Measurements from ENCODE around the gene PCNX2.

The PCNX2 gene

DNA sequence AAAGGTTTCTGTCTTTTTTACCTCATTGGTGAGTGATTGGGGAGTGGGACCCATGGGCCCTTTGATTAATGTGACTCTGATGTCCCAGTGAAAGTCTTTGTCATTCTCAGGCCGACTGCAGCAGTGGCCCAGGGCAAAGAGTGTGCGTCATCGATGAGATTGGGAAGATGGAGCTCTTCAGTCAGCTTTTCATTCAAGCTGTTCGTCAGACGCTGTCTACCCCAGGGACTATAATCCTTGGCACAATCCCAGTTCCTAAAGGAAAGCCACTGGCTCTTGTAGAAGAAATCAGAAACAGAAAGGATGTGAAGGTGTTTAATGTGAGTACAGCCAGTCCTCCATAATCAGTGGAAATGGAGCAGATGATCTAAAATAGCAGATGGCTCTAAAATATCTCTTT, 325.7 kb downstream of the PCNX2 start:
- H3K4me3 ChIP-seq (ENCODE audit: low read depth, low read length): no peak overlapping the region
- TF ChIP-seq, protein P1, sequence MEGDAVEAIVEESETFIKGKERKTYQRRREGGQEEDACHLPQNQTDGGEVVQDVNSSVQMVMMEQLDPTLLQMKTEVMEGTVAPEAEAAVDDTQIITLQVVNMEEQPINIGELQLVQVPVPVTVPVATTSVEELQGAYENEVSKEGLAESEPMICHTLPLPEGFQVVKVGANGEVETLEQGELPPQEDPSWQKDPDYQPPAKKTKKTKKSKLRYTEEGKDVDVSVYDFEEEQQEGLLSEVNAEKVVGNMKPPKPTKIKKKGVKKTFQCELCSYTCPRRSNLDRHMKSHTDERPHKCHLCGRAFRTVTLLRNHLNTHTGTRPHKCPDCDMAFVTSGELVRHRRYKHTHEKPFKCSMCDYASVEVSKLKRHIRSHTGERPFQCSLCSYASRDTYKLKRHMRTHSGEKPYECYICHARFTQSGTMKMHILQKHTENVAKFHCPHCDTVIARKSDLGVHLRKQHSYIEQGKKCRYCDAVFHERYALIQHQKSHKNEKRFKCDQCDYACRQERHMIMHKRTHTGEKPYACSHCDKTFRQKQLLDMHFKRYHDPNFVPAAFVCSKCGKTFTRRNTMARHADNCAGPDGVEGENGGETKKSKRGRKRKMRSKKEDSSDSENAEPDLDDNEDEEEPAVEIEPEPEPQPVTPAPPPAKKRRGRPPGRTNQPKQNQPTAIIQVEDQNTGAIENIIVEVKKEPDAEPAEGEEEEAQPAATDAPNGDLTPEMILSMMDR (IDR thresholded peaks at IDR 0.05; ENCODE audit: control insufficient read depth, extremely low read depth, insufficient read depth): no peak
- DNase-seq (ENCODE audit: low read depth): no peak

DNA sequence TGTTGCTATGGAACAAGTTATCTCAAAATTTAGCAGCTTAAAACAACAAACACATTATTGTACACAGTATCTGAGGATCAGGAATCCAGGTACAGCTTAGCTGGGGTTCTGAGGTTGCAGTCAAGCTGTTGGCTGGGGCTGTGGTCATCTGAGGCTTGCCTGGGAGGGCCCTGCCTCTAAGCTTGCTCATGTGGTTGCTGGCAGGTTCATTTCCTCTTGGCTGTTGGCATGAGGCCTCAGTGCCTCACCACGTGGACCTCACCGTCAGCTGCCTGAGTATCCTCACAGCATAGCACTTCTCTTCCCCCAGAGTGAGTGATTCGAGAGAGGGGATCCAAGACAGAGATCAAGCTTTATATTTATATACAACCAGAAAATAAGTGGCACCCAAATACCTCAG, 326.6 kb downstream of the PCNX2 start:
- TF ChIP-seq, protein P1 (IDR thresholded peaks at IDR 0.05; ENCODE audit: control insufficient read depth, extremely low read depth, insufficient read depth): no peak
- DNase-seq (ENCODE audit: low read depth): peak; percentile 27
- no peak overlapping the region for H3K4me3 ChIP-seq (ENCODE audit: low read depth, low read length)

DNA sequence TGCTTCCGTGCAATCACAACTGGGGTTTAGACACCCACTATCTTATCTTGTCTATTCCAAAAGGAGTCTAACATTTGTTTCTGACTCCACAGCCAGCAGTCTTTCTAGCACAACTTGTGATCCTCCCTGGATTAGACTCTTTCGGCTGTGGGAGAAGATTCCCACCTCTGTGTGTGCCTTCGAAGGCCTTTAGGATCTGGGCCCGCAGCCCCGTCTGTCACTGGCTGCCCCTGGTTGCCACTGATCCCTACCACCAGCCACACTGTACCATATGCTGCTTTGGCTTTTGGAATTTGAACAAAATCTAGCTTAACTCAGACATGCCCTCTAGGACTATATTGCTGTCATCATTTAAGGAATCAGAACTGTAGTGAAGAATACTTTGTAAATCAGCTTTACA, 327.1 kb downstream of the PCNX2 start:
- TF ChIP-seq, protein P1 (IDR thresholded peaks at IDR 0.05; ENCODE audit: control insufficient read depth, extremely low read depth, insufficient read depth): no peak
- no peak for DNase-seq (ENCODE audit: low read depth)
- no peak overlapping the region for H3K4me3 ChIP-seq (ENCODE audit: low read depth, low read length)

DNA sequence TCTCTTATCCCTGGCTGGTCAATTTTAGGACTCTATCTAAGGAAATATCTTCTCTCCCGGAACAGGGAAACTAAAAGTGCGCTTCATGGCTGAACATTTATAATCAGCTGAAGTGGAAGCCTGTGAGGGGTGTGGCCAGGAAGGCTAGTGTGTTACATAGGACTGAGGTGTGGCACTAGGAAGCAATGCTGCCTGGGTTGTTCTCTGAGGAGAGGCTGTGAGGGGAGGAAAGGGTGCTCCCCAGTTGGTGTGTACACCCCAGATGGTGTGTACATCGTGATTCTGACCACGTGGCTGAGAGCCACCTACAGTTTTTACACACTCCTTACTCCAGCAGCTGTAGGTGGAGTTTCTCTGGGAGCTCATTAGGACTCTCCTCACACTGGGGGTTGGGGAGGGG, 328.9 kb downstream of the PCNX2 start:
- TF ChIP-seq, protein P1 (IDR thresholded peaks at IDR 0.05; ENCODE audit: control insufficient read depth, extremely low read depth, insufficient read depth): no peak

DNA sequence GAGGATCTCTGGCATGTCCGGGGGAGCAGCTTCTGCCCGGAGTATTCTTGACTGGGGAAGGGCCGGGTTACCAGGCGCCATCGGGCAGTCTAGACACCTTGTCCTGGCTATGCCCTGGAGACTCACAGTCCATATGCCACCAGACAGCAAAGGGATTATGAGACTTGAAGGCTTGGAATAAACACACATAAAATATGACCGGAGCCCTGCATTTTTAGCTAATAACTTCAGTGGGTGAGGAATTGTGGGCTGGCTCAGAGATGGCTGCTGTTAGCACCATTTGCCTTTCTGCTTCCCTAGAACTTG, 329.7 kb downstream of the PCNX2 start:
- H3K4me3 ChIP-seq (ENCODE audit: low read depth, low read length): no peak overlapping the region
- DNase-seq (ENCODE audit: low read depth): no peak
- TF ChIP-seq, protein P1 (IDR thresholded peaks at IDR 0.05; ENCODE audit: control insufficient read depth, extremely low read depth, insufficient read depth): no peak

More for the DNA sequence above, 328.9 kb downstream of the PCNX2 start:
- DNase-seq (ENCODE audit: low read depth): no peak
- no peak overlapping the region for H3K4me3 ChIP-seq (ENCODE audit: low read depth, low read length)

DNA sequence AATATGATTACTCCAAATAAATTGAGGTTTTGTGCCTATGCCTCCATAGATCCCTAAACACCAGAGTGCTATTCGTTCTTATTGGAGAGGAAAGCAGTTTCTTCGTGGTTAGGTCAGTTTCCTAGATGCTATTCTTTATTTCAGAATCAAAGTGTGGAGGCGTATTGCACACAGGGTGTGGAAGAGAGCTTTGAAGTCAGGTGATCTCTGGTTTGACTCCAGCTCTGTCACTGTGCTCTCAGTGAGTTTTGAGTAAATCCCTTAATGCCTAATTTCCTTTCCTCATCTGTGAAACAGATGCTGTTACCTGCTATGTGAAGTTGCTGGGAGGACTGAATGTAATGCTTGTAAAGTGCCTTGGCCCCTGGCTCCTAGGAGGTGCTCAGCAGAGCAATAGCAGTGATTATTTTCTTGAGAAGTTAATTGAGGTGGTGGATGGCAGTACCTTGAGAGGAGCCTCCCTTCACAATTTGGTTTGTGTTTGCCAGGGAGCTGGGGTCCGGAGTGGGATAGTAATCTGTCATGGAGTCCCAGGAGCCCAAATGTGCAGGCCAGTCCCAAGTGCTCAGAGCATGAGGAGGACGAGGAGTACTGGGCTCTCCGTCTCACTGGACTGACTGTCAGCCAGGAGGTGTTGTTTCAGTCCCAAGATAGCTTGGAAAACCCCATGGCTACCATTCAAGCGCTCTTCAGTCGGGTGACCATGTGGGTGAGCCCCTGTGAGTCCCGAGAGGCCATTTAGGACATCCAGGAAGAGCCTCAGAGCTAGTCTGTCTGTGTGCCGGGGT, 330.2 kb downstream of the PCNX2 start:
- TF ChIP-seq, protein P1 (IDR thresholded peaks at IDR 0.05; ENCODE audit: control insufficient read depth, extremely low read depth, insufficient read depth): no peak
- no peak overlapping the region for H3K4me3 ChIP-seq (ENCODE audit: low read depth, low read length)
- DNase-seq (ENCODE audit: low read depth): no peak

DNA sequence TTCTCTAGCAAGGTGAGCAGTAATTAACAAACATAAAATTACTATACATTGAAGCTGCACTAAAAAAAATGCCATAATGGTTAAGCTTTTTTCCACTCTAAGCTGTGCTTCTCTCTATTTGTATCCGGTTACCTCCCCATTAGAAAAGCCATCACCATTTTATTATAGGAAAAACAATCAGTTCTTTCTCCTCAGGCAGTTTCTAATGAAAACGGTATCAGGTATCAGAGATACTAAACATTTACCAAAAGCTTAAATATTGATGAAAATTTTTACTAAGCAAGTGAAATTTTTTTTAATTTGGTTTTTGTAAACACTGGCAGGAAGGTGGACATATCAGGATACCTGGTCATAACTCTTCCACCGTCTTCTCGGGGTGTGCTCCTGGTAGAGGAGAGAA, 330.9 kb downstream of the PCNX2 start:
- no peak overlapping the region for H3K4me3 ChIP-seq (ENCODE audit: low read depth, low read length)
- TF ChIP-seq, protein P1 (IDR thresholded peaks at IDR 0.05; ENCODE audit: control insufficient read depth, extremely low read depth, insufficient read depth): no peak
- no peak for DNase-seq (ENCODE audit: low read depth)
